ENCODE data around the gene ZNF577. TPM values are rescaled to one million over a fixed set of nuclear protein-coding genes. Genes with fewer than 3 reads are reported as not detected.

The ZNF577 gene
- total and polyA plus RNA-seq, 2 of the 13 experiments (the other 11 are each of a cell fraction or from before 2014, with no cell fraction given) = 5.7 to 7.6 TPM

DNA sequence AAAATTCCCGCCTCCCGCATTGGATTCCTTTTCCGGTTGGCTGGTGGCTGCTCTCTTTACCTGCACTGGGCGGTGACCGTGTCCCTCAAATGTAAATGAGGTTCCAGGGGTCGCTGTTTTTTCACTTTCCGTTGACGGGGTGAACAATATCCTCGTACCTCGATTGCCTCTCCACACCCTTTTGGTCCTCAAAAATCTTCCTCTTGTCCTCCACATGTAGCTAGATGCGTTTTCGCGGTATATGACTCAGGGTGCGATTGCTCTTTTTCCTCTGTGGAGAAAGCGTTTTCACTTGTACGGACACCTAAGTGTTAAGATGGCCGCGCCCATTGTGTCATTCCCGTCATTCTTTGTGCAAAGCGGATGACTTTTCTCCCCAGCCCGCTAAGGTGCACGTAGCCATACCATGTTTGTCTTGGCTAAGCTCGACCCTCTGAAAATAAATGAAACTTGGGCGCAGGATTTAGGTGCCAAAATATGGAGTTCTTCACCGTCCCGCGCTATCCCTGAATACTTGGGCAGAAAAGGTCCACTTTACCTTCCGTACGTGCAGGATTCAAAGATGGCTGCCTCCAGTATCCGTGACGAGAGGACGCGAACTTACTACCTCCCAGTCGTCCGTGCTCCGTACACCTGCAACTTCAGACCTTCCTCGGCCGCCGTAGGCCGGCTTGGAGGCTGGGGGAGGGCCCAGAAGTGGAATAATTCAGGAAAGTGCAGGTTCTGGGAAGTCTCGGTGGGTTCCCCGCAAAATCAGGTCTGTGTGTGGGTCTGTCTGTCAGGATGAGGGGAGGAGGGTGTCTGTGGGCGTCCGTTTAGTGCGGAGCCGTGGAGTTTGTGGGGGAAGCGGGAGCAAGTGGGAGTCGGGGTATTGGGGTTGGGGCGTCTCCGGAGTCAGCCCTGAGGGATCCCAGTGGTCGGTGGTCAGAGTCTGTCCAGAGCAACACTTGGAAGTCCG is 39.3 kb upstream of the ZNF577 start, which contains the start of gene ZNF613 (continued):
- TF ChIP-seq RAD21 (CRISPR knock-in tag; IDR thresholded peaks at IDR 0.05) (peak; percentile 33; the same call in 1 of the 2 replicates), CREB1 (IDR thresholded peaks at IDR 0.05) (peak; percentile 59), CREB1 (CRISPR knock-in tag; IDR thresholded peaks at IDR 0.05) (peak; percentile 90), MXI1 (IDR thresholded peaks at IDR 0.05; ENCODE audit: borderline replicate concordance, low read depth, low read length) (peak; percentile 38; the same call in 1 of the 3 replicates), SOX6 (IDR thresholded peaks at IDR 0.05) (no peak), SOX6 (CRISPR knock-in tag; IDR thresholded peaks at IDR 0.05) (0 out of 2 replicates have a peak, but pooled peaks have one; percentile 34), ZNF557 (CRISPR knock-in tag; IDR thresholded peaks at IDR 0.05) (no peak), ZFP36L1 (CRISPR knock-in tag; IDR thresholded peaks at IDR 0.05) (0 out of 2 replicates have a peak, but pooled peaks have one; percentile 50), MED8 (CRISPR knock-in tag; IDR thresholded peaks at IDR 0.05; ENCODE audit: insufficient replicate concordance) (no peak), HNRNPUL1 (IDR thresholded peaks at IDR 0.05; ENCODE audit: low read depth, low read length) (no peak), ZNF772 (CRISPR knock-in tag; IDR thresholded peaks at IDR 0.05) (0 out of 2 replicates have a peak, but pooled peaks have one; percentile 16), ZNF614 (CRISPR knock-in tag; IDR thresholded peaks at IDR 0.05; ENCODE audit: borderline replicate concordance) (no peak), ZNF574 (CRISPR knock-in tag; IDR thresholded peaks at IDR 0.05) (peak; percentile 87), ZNF225 (CRISPR knock-in tag; IDR thresholded peaks at IDR 0.05) (0 out of 2 replicates have a peak, but pooled peaks have one; percentile 49)
- TF ChIP-seq, protein P1, sequence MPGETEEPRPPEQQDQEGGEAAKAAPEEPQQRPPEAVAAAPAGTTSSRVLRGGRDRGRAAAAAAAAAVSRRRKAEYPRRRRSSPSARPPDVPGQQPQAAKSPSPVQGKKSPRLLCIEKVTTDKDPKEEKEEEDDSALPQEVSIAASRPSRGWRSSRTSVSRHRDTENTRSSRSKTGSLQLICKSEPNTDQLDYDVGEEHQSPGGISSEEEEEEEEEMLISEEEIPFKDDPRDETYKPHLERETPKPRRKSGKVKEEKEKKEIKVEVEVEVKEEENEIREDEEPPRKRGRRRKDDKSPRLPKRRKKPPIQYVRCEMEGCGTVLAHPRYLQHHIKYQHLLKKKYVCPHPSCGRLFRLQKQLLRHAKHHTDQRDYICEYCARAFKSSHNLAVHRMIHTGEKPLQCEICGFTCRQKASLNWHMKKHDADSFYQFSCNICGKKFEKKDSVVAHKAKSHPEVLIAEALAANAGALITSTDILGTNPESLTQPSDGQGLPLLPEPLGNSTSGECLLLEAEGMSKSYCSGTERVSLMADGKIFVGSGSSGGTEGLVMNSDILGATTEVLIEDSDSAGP (CRISPR knock-in tag; IDR thresholded peaks at IDR 0.05; ENCODE audit: borderline replicate concordance) = peak; percentile 71; the same call in 1 of the 2 replicates
- TF ChIP-seq, protein P2, sequence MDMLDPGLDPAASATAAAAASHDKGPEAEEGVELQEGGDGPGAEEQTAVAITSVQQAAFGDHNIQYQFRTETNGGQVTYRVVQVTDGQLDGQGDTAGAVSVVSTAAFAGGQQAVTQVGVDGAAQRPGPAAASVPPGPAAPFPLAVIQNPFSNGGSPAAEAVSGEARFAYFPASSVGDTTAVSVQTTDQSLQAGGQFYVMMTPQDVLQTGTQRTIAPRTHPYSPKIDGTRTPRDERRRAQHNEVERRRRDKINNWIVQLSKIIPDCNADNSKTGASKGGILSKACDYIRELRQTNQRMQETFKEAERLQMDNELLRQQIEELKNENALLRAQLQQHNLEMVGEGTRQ (IDR thresholded peaks at IDR 0.05; ENCODE audit: low read depth, low read length) = no peak
- TF ChIP-seq, protein P2 (CRISPR knock-in tag; IDR thresholded peaks at IDR 0.05; ENCODE audit: borderline replicate concordance) = no peak
- TF ChIP-seq, protein P3, sequence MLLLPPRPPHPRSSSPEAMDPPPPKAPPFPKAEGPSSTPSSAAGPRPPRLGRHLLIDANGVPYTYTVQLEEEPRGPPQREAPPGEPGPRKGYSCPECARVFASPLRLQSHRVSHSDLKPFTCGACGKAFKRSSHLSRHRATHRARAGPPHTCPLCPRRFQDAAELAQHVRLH (CRISPR knock-in tag; IDR thresholded peaks at IDR 0.05; ENCODE audit: borderline replicate concordance, low read depth) = no peak
- TF ChIP-seq, protein P4, sequence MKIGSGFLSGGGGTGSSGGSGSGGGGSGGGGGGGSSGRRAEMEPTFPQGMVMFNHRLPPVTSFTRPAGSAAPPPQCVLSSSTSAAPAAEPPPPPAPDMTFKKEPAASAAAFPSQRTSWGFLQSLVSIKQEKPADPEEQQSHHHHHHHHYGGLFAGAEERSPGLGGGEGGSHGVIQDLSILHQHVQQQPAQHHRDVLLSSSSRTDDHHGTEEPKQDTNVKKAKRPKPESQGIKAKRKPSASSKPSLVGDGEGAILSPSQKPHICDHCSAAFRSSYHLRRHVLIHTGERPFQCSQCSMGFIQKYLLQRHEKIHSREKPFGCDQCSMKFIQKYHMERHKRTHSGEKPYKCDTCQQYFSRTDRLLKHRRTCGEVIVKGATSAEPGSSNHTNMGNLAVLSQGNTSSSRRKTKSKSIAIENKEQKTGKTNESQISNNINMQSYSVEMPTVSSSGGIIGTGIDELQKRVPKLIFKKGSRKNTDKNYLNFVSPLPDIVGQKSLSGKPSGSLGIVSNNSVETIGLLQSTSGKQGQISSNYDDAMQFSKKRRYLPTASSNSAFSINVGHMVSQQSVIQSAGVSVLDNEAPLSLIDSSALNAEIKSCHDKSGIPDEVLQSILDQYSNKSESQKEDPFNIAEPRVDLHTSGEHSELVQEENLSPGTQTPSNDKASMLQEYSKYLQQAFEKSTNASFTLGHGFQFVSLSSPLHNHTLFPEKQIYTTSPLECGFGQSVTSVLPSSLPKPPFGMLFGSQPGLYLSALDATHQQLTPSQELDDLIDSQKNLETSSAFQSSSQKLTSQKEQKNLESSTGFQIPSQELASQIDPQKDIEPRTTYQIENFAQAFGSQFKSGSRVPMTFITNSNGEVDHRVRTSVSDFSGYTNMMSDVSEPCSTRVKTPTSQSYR (CRISPR knock-in tag; IDR thresholded peaks at IDR 0.05; ENCODE audit: borderline replicate concordance) = peak; percentile 70; the same call in 1 of the 2 replicates
